Measurements from ENCODE around the gene THAP7.
"Not testable (repeated sequence)": the region's sequence is repeated elsewhere in the genome, so short reads cannot be mapped to it uniquely, and the experiment has no call there.

Gene THAP7

GRCh38 chr22:21012446-21013407, 10.8 kb upstream of the THAP7 start:
- ChIA-PET POLR2A (ENCODE audit: low non-redundant PET) (no interaction called here), CTCF (no interaction called here)

GRCh38 chr22:21010426-21011113, 8.7 kb upstream of the THAP7 start:
- no peak for DNase-seq (ENCODE audit: low spot score)
- ChIA-PET CTCF (interaction anchor here (0.6 kb wide), 1 partner anchor 889 kb away, joined by 3 read pairs; no protein-coding TSS in a partner anchor), POLR2A (ENCODE audit: low non-redundant PET) (no interaction called here)
- no peak overlapping the region for H3K27ac ChIP-seq
- TF ChIP-seq CTCF (conservative IDR thresholded peaks at IDR 0.05; ENCODE audit: low read depth), result no peak

More at GRCh38 chr22:21012446-21013407, 10.8 kb upstream of the THAP7 start:
- peak overlapping the region; percentile 92 for H3K27ac ChIP-seq
- no peak for TF ChIP-seq CTCF (conservative IDR thresholded peaks at IDR 0.05; ENCODE audit: low read depth)
- no peak for DNase-seq (ENCODE audit: low spot score)

- ChIA-PET POLR2A (ENCODE audit: low non-redundant PET) (no interaction called here), CTCF (interaction anchor here (0.6 kb wide), 1 partner anchor 890 kb away, joined by 3 read pairs; no protein-coding TSS in a partner anchor)
- DNase-seq (ENCODE audit: low spot score), result no peak
- H3K27ac ChIP-seq, result no peak overlapping the region
- no peak for TF ChIP-seq CTCF (conservative IDR thresholded peaks at IDR 0.05; ENCODE audit: low read depth)
Observed at GRCh38 chr22:21009638-21010425, 7.9 kb upstream of the THAP7 start.

- H3K27ac ChIP-seq; DNase-seq (ENCODE audit: low spot score); POLR2A ChIA-PET (ENCODE audit: low non-redundant PET); CTCF ChIA-PET: not testable (repeated sequence)
Observed at GRCh38 chr22:21009208-21009607, 7.3 kb upstream of the THAP7 start.

GRCh38 chr22:21003782-21004181, 1.9 kb upstream of the THAP7 start:
- no peak for TF ChIP-seq CTCF (conservative IDR thresholded peaks at IDR 0.05; ENCODE audit: low read depth)
- H3K27ac ChIP-seq, result peak overlapping the region; percentile 99
- no peak for DNase-seq (ENCODE audit: low spot score)
- ChIA-PET POLR2A (ENCODE audit: low non-redundant PET) (no interaction called here), CTCF (interaction anchor here (0.6 kb wide), 1 partner anchor 621 kb away, joined by 3 read pairs; no protein-coding TSS in a partner anchor)

- peak overlapping the region; percentile 99 for H3K27ac ChIP-seq
- ChIA-PET POLR2A (ENCODE audit: low non-redundant PET) (no interaction called here), CTCF (no interaction called here)
- DNase-seq (ENCODE audit: low spot score), result no peak
- TF ChIP-seq CTCF (conservative IDR thresholded peaks at IDR 0.05; ENCODE audit: low read depth), result no peak
Observed at GRCh38 chr22:21000987-21001600, 824 bp downstream of the THAP7 start.

All from RWPE1 (cell line).